Fibroblast of lung (primary cell): ENCODE results near the gene CFAP61. TPM values are rescaled to one million over a fixed set of nuclear protein-coding genes. Genes with fewer than 3 reads are reported as not detected.

Experiments
- DNase-seq, 2 donors: peaks; one replicate each; pipeline versions ENCODE4 v3.0.0 to v3.0.0-alpha.2; 2010; ENCODE audit warnings: low read depth in 2 of 2
- H2AFZ ChIP-seq: 2 replicates; pipeline ENCODE4 v1.5.1; 2012; ENCODE audit warnings: low read length, control low read depth, inconsistent platforms
- H3K27ac ChIP-seq: 2 replicates; pipeline ENCODE4 v1.5.1; 2011; ENCODE audit warnings: low read length, control low read depth; ENCODE audit not compliant: insufficient read depth
- H3K27me3 ChIP-seq: 2 replicates; pipeline ENCODE4 v1.5.1; 2011; ENCODE audit warnings: mild to moderate bottlenecking, low read length; ENCODE audit not compliant: control insufficient read depth, insufficient read depth
- H3K36me3 ChIP-seq: 2 replicates; pipeline ENCODE4 v1.5.1; 2011; ENCODE audit warnings: low read length; ENCODE audit not compliant: control insufficient read depth, insufficient read depth
- H3K4me1 ChIP-seq: 2 replicates; pipeline ENCODE4 v1.5.1; 2011; ENCODE audit warnings: low read length; ENCODE audit not compliant: control insufficient read depth, insufficient read depth; ENCODE audit errors: extremely low read depth
- H3K4me2 ChIP-seq: 2 replicates; pipeline ENCODE4 v1.5.1; 2011; ENCODE audit warnings: low read length, control low read depth; ENCODE audit not compliant: insufficient read depth; ENCODE audit errors: extremely low read depth
- H3K4me3 ChIP-seq, 4 experiments: fragments of 200-600 bp in 1 of 4; sonication (generic) in 1 of 4; replicated peaks in 1 of 4; 2 replicates each; pipeline ENCODE4 v1.5.1; 2011 to 2016; ENCODE audit warnings: low read length in 4 of 4, low read depth in 3 of 4, mild to moderate bottlenecking in 3 of 4, control low read depth in 2 of 4, inconsistent platforms in 1 of 4, mixed read lengths in 1 of 4; ENCODE audit not compliant: insufficient read depth in 1 of 4; ENCODE audit errors: control extremely low read depth in 1 of 4
- H3K79me2 ChIP-seq: 2 replicates; pipeline ENCODE4 v1.5.1; 2012; ENCODE audit warnings: mild to moderate bottlenecking, low read length, inconsistent platforms; ENCODE audit not compliant: control insufficient read depth, insufficient read depth
- H3K9ac ChIP-seq: 2 replicates; pipeline ENCODE4 v1.5.1; 2011; ENCODE audit warnings: mild to moderate bottlenecking, low read length, control low read depth; ENCODE audit not compliant: insufficient read depth
- H3K9me3 ChIP-seq: 2 replicates; pipeline ENCODE4 v1.5.1; 2012; ENCODE audit warnings: low read depth, low read length; ENCODE audit not compliant: control insufficient read depth, insufficient read depth
- H4K20me1 ChIP-seq: 2 replicates; pipeline ENCODE4 v1.5.1; 2011; ENCODE audit warnings: low read length; ENCODE audit not compliant: control insufficient read depth, insufficient read depth; ENCODE audit errors: extremely low read depth
- CTCF ChIP-seq, 2 donors: IDR thresholded peaks in 1 of 2; conservative IDR thresholded peaks in 1 of 2; 1 replicate in 1 of 2; 2 replicates in 1 of 2; pipeline ENCODE4 v1.5.1; 2011 to 2012; ENCODE audit warnings: low read length in 2 of 2, control low read depth in 1 of 2, inconsistent platforms in 1 of 2, low read depth in 1 of 2, mild to moderate bottlenecking in 1 of 2
- EZH2 ChIP-seq: IDR thresholded peaks from 2 replicates; pipeline ENCODE4 v1.5.1; 2012; ENCODE audit warnings: low read length, control low read depth, mild to moderate bottlenecking; ENCODE audit errors: missing control alignments
- polyA plus RNA-seq, 2 donors: library from polyadenylated mRNA; depleted of rRNA in 1 of 2; stranded (reverse) in 1 of 2; unstranded in 1 of 2; fragments of >200 nt; gene quantifications; 2 replicates each; pipeline ENCODE4 v1.2.1, GENCODE V29; 2011 to 2012; ENCODE audit warnings: missing spikeins in 1 of 2
- total RNA-seq: library from RNA; depleted of rRNA; stranded (reverse); fragments of >200 nt; gene quantifications from 2 replicates; pipeline ENCODE4 v1.2.1, GENCODE V29; 2014

Gene CFAP61
- total and polyA plus RNA-seq, 2 donors (not counting 1 experiment from before 2014, with no cell fraction given), result not detected

GRCh38 chr20:20023395-20023794 is 28.9 kb upstream of the CFAP61 start:
- peaks cover 73% of the 10 kb centered on the region for H3K79me2 ChIP-seq
- DNase-seq, result no peak
- no peaks in the 10 kb centered on the region for H3K27me3 ChIP-seq
- no peak overlapping the region for H3K4me3 ChIP-seq
- H3K36me3 ChIP-seq, result peaks cover 5% of the 10 kb centered on the region
- no peak overlapping the region for H3K9ac ChIP-seq
- no peaks in the 10 kb centered on the region for H3K9me3 ChIP-seq
- H3K4me1 ChIP-seq, result peaks cover 6% of the 10 kb centered on the region
- H3K4me2 ChIP-seq, result no peak overlapping the region
- TF ChIP-seq CTCF (conservative IDR thresholded peaks at IDR 0.05 in 1 of 2, IDR thresholded peaks at IDR 0.05 in 1 of 2; ENCODE audit: low read depth in 1 of 2, low read length in 2 of 2) (no peak), EZH2 (no peak)
- H2AFZ ChIP-seq, result no peak overlapping the region
- H4K20me1 ChIP-seq, result no peaks in the 10 kb centered on the region
- no peak overlapping the region for H3K27ac ChIP-seq

GRCh38 chr20:20024942-20025341 is 27.4 kb upstream of the CFAP61 start:
- no peak overlapping the region for H3K27ac ChIP-seq
- H3K9me3 ChIP-seq, result no peaks in the 10 kb centered on the region
- H2AFZ ChIP-seq, result no peak overlapping the region
- no peak overlapping the region for H3K9ac ChIP-seq
- DNase-seq, result peak in 1 of 2 donors; percentile 78
- no peak overlapping the region for H3K4me2 ChIP-seq
- no peaks in the 10 kb centered on the region for H4K20me1 ChIP-seq
- TF ChIP-seq EZH2, result no peak
- TF ChIP-seq CTCF (conservative IDR thresholded peaks at IDR 0.05 in 1 of 2, IDR thresholded peaks at IDR 0.05 in 1 of 2; ENCODE audit: low read depth in 1 of 2, low read length in 2 of 2), result no peak
- no peak overlapping the region for H3K4me3 ChIP-seq
- H3K27me3 ChIP-seq, result no peaks in the 10 kb centered on the region
- H3K79me2 ChIP-seq, result peaks cover 58% of the 10 kb centered on the region
- H3K36me3 ChIP-seq, result peaks cover 5% of the 10 kb centered on the region
- H3K4me1 ChIP-seq, result no peaks in the 10 kb centered on the region

- peaks cover 6% of the 10 kb centered on the region for H3K36me3 ChIP-seq
- H3K4me1 ChIP-seq, result no peaks in the 10 kb centered on the region
These were observed 25.0 kb upstream of the CFAP61 start for GRCh38 chr20:20027284-20027683.

More at GRCh38 chr20:20027284-20027683, 25.0 kb upstream of the CFAP61 start:
- Histone ChIP-seq H3K9ac (no peak overlapping the region), H3K9me3 (no peaks in the 10 kb centered on the region), H2AFZ (no peak overlapping the region), H3K27me3 (no peaks in the 10 kb centered on the region), H3K4me2 (no peak overlapping the region), H3K27ac (no peak overlapping the region), H3K4me3 (no peak overlapping the region), H3K79me2 (peaks cover 34% of the 10 kb centered on the region), H4K20me1 (no peaks in the 10 kb centered on the region)
- no peak for TF ChIP-seq CTCF (conservative IDR thresholded peaks at IDR 0.05 in 1 of 2, IDR thresholded peaks at IDR 0.05 in 1 of 2; ENCODE audit: low read depth in 1 of 2, low read length in 2 of 2)
- no peak for TF ChIP-seq EZH2
- no peak for DNase-seq
